ENCODE results near the gene PEF1.
A peak's percentile ranks its signal among the peaks of the same experiment; 100 is the strongest.

The PEF1 gene, protein sequence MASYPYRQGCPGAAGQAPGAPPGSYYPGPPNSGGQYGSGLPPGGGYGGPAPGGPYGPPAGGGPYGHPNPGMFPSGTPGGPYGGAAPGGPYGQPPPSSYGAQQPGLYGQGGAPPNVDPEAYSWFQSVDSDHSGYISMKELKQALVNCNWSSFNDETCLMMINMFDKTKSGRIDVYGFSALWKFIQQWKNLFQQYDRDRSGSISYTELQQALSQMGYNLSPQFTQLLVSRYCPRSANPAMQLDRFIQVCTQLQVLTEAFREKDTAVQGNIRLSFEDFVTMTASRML

DNA sequence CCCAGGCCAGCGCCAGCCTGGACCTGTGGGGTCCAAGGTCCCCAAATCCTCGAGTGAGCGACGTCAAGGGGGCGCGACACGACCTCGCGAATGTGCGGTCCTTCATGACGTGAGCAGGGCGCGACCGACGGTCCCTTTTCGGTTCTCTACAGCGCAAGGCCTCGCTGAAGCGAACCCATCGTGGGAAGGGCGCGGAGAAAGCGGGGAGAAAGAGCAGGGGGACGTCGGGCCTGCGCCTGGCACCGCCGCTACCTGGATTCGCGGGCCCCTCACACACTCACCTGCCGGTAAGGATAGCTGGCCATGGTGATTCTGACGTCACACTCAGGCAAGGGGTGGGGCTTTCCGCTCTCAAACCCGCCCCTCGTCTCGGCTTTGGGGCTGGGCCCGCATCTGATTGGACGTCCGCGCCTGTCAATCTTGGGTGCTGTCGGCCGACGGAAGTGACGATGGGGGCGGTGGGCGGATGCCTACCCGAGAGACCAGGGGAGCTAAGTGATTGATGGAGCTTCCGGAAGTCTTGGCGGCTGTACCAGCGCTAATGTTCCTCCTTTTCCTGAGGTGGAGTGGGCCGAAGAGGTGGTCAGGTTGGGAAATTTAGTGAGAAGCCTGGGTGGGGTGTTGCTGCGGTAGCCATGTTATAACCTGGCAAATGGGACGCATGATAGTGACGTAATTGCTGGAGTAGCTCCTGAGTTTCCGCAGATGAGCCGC, at the start of gene PEF1:
TSS of gene PEF1 (minus strand) at position 317 of the 714 bp plus-strand sequence. CDS start at position 305, 12 bp downstream.
- TF ChIP-seq, protein P1, sequence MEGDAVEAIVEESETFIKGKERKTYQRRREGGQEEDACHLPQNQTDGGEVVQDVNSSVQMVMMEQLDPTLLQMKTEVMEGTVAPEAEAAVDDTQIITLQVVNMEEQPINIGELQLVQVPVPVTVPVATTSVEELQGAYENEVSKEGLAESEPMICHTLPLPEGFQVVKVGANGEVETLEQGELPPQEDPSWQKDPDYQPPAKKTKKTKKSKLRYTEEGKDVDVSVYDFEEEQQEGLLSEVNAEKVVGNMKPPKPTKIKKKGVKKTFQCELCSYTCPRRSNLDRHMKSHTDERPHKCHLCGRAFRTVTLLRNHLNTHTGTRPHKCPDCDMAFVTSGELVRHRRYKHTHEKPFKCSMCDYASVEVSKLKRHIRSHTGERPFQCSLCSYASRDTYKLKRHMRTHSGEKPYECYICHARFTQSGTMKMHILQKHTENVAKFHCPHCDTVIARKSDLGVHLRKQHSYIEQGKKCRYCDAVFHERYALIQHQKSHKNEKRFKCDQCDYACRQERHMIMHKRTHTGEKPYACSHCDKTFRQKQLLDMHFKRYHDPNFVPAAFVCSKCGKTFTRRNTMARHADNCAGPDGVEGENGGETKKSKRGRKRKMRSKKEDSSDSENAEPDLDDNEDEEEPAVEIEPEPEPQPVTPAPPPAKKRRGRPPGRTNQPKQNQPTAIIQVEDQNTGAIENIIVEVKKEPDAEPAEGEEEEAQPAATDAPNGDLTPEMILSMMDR (IDR thresholded peaks at IDR 0.05; ENCODE audit: low read depth, low read length, missing control alignments), result no peak
- peak within 1 kb of the TSS; percentile 81 for H3K4me3 ChIP-seq (replicated peaks; ENCODE audit: low read depth, low read length)
- peak; percentile 95 for DNase-seq (ENCODE audit: extremely low read depth, low read depth)

DNA sequence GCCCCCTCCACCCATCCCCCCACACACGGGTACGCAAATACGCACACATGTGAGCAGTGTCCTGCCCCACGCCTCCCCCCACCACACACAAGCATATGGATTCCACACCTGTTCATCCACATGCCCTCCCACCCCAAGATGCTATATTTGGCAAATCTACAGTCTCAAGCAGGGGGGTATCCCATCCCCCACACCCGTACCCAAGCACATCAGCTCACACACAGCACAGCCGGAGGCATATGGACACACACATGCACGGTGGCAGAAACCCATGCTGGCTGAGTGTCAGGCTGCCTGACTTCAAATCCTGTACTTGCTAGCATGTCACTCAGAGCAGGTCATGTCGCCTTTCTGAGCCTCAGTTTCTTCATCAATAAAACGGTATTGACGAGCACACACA, 48.6 kb upstream of the PEF1 start:
- TF ChIP-seq, protein P1 (IDR thresholded peaks at IDR 0.05; ENCODE audit: low read depth, low read length, missing control alignments), result no peak
- DNase-seq (ENCODE audit: extremely low read depth, low read depth), result no peak
- no peak overlapping the region for H3K4me3 ChIP-seq (replicated peaks; ENCODE audit: low read depth, low read length)

DNA sequence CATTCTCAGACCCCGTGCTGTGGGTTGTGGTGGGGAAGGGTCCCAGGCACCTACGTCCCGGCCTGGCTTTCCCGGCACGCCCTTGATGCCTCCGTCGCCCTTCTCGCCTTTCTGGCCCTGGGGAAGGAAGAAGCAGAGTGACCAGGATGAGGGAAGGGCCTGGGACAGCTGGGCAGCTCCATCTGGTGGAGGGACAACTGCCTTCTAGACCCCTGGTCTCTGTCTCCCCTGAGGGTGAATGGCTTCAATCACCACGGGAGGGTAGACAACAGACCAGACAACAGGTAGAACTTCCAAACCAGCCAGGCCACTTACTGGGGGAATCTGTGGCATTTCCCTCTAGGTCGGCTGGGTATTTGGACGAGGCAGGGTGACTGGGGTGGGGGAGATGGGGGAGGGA, 47.3 kb upstream of the PEF1 start:
- DNase-seq (ENCODE audit: extremely low read depth, low read depth), result no peak
- TF ChIP-seq, protein P1 (IDR thresholded peaks at IDR 0.05; ENCODE audit: low read depth, low read length, missing control alignments), result no peak
- H3K4me3 ChIP-seq (replicated peaks; ENCODE audit: low read depth, low read length), result no peak overlapping the region

DNA sequence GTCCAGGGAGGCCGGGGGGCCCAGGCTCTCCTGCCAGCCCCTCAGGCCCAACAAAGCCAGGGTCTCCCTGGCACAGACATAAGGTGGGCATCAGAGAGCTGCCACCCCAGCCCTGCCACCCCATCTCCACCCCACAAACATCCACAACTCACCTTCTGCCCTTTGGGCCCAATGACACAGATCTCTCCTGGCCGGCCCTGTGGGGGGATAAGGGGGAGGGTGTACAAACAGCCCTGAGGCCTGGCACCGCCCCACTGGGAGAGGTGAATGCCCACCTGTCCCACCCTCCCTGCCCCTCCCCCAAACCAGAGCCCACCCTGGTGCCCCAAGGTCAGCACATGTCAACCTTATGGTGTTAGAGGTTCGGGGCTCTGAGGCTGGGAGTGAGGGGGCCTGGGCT, 46.8 kb upstream of the PEF1 start:
- no peak overlapping the region for H3K4me3 ChIP-seq (replicated peaks; ENCODE audit: low read depth, low read length)
- DNase-seq (ENCODE audit: extremely low read depth, low read depth), result no peak
- TF ChIP-seq, protein P1 (IDR thresholded peaks at IDR 0.05; ENCODE audit: low read depth, low read length, missing control alignments), result no peak

DNA sequence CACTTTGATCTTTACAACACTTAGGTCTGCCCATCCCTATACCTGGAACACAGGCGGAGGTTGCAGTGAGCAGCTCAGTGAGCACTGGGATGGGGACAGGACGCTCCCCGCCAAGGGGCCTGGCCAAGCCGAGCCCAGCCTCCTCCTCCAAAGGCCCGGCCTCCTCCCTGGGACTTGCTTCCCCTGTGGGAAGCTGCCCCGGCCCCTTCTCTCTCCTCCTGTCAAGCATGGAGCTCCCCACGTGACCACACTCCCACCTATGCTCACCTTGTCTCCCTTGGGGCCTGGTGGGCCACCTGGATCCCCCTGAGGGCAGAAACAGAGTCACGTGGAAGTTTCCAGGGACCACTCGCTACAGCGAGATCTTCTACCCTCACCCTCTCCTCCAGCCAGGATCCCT, 46.2 kb upstream of the PEF1 start:
- TF ChIP-seq, protein P1 (IDR thresholded peaks at IDR 0.05; ENCODE audit: low read depth, low read length, missing control alignments), result no peak
- no peak overlapping the region for H3K4me3 ChIP-seq (replicated peaks; ENCODE audit: low read depth, low read length)
- DNase-seq (ENCODE audit: extremely low read depth, low read depth), result no peak

DNA sequence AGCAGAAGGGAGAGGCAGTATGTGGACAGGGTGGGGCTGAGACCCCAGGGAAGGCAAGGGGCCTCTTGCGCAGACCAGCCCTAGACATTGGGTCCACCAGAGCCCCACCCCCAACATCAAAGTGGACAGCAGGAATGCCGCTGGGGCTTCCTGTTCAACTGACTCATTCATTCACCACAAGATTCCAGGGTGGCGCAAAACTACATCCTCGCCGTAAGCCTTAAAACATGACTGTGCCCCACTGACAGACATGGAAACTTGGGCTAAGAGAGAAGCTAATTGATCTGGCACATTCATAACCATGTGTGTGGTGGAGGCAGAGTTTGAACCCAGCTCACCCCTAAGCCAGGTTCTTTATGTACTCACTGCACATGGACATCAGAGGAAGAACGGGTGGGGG, 45.2 kb upstream of the PEF1 start:
- DNase-seq (ENCODE audit: extremely low read depth, low read depth), result peak; percentile 88
- H3K4me3 ChIP-seq (replicated peaks; ENCODE audit: low read depth, low read length), result no peak overlapping the region
- TF ChIP-seq, protein P1 (IDR thresholded peaks at IDR 0.05; ENCODE audit: low read depth, low read length, missing control alignments), result no peak
